Measurements from ENCODE around the gene B3GNT3. TPM values are rescaled to one million over a fixed set of nuclear protein-coding genes. Genes with fewer than 3 reads are reported as not detected.

Gene B3GNT3
- total RNA-seq, 6 experiments from 2014 or later = 0.26 to 13.6 (median 3.1) TPM

- no peaks in the 10 kb centered on the region for H3K9me3 ChIP-seq
- ATAC-seq (no peak), DNase-seq (no peak)
- H3K4me1 ChIP-seq = no peaks in the 10 kb centered on the region
- H3K36me3 ChIP-seq = no peaks in the 10 kb centered on the region
- H3K27ac ChIP-seq = no peak overlapping the region
- H3K27me3 ChIP-seq = no peaks in the 10 kb centered on the region
- WGBS (ENCODE audit: insufficient coverage, low coverage, low lambda C conversion rate, missing lambda C conversion rate) = 32% methylated on average over 10 of the region's 27 CpGs
- no peak overlapping the region for H3K4me3 ChIP-seq
- no peak for TF ChIP-seq CTCF (IDR thresholded peaks at IDR 0.05)
- TF ChIP-seq POLR2A (IDR thresholded peaks at IDR 0.05) = no peak
- intact Hi-C loops (cut with DNase I) = no loop called here
Observed at GRCh38 chr19:17834350-17835181, 39.6 kb downstream of the B3GNT3 start.

GRCh38 chr19:17835182-17836006 is 40.5 kb downstream of the B3GNT3 start:
- Histone ChIP-seq H3K27ac (no peak overlapping the region), H3K36me3 (no peaks in the 10 kb centered on the region), H3K27me3 (no peaks in the 10 kb centered on the region), H3K4me1 (no peaks in the 10 kb centered on the region), H3K9me3 (no peaks in the 10 kb centered on the region), H3K4me3 (no peak overlapping the region)
- WGBS (ENCODE audit: insufficient coverage, low coverage, low lambda C conversion rate, missing lambda C conversion rate) = 45% methylated on average over 6 of the region's 8 CpGs
- DNase-seq = no peak
- TF ChIP-seq POLR2A (IDR thresholded peaks at IDR 0.05) (no peak), CTCF (IDR thresholded peaks at IDR 0.05) (no peak)
- no peak for ATAC-seq
- intact Hi-C loops (cut with DNase I) = no loop called here

- DNase-seq (no peak), ATAC-seq (no peak)
- intact Hi-C loops (cut with DNase I) = no loop called here
- Histone ChIP-seq H3K4me3 (no peak overlapping the region), H3K27me3 (no peaks in the 10 kb centered on the region), H3K4me1 (no peaks in the 10 kb centered on the region), H3K27ac (no peak overlapping the region), H3K36me3 (no peaks in the 10 kb centered on the region), H3K9me3 (no peaks in the 10 kb centered on the region)
- TF ChIP-seq POLR2A (IDR thresholded peaks at IDR 0.05) = no peak
- TF ChIP-seq CTCF (IDR thresholded peaks at IDR 0.05) = no peak
- WGBS (ENCODE audit: insufficient coverage, low coverage, low lambda C conversion rate, missing lambda C conversion rate) = 37% methylated on average over 4 of the region's 4 CpGs
Observed at GRCh38 chr19:17836530-17836929, 41.6 kb downstream of the B3GNT3 start.

- Histone ChIP-seq H3K4me1 (no peaks in the 10 kb centered on the region), H3K9me3 (no peaks in the 10 kb centered on the region), H3K27me3 (no peaks in the 10 kb centered on the region), H3K4me3 (no peak overlapping the region), H3K36me3 (no peaks in the 10 kb centered on the region), H3K27ac (no peak overlapping the region)
- WGBS (ENCODE audit: insufficient coverage, low coverage, low lambda C conversion rate, missing lambda C conversion rate) = 86% methylated on average over 1 of the region's 7 CpGs
- TF ChIP-seq POLR2A (IDR thresholded peaks at IDR 0.05) (no peak), CTCF (IDR thresholded peaks at IDR 0.05) (no peak)
- ATAC-seq (no peak), DNase-seq (no peak)
- intact Hi-C loops (cut with DNase I) = no loop called here
Observed at GRCh38 chr19:17837972-17838371, 43.0 kb downstream of the B3GNT3 start.
